ENCODE measurements around the gene PPP3R2. TPM values are rescaled to one million over a fixed set of nuclear protein-coding genes. Genes with fewer than 3 reads are reported as not detected.

Gene PPP3R2
- total RNA-seq, 1 experiment from 2014 or later: not detected

GRCh38 chr9:101635473-101635872 is 40.7 kb upstream of the PPP3R2 start:
- no peak overlapping the region for H3T11ph ChIP-seq (ENCODE audit: low read length)
- H3K23ac ChIP-seq (ENCODE audit: insufficient read length, low read depth, low read length): no peak overlapping the region
- Mint-ChIP-seq H3K4me3 (no peak overlapping the region), H3K9me3 (no peaks in the 10 kb centered on the region), H3K27ac (no peak overlapping the region), H3K36me3 (ENCODE audit: insufficient read depth in 1 of 3, low read depth in 3 of 3) (no peaks in the 10 kb centered on the region), H3K27me3 (ENCODE audit: low read depth) (no peaks in the 10 kb centered on the region), H3K4me1 (no peaks in the 10 kb centered on the region)
- no peak overlapping the region for H3K56ac ChIP-seq (ENCODE audit: insufficient read length, low read depth, low read length)
- H3K27me3 ChIP-seq (ENCODE audit: insufficient read depth, low read length): no peaks in the 10 kb centered on the region
- H4K8ac ChIP-seq (replicated peaks; ENCODE audit: insufficient read length, low read depth, low read length): no peak overlapping the region
- no peaks in the 10 kb centered on the region for H3K79me2 ChIP-seq (ENCODE audit: insufficient read depth, low read length)
- H3K9me3 ChIP-seq (ENCODE audit: control insufficient read depth, low read depth, low read length): no peaks in the 10 kb centered on the region
- H3K4me1 ChIP-seq (ENCODE audit: insufficient read depth, low read length): no peaks in the 10 kb centered on the region
- H2BK5ac ChIP-seq (ENCODE audit: insufficient read length, low read length): no peak overlapping the region
- peak; percentile 33 for TF ChIP-seq CTCF (conservative IDR thresholded peaks at IDR 0.05)
- WGBS (ENCODE audit: extremely low coverage, insufficient read length, low lambda C conversion rate): no CpG with 5 or more reads among the region's 1 CpG
- H3K14ac ChIP-seq (ENCODE audit: insufficient read depth, low read length): no peak overlapping the region
- H2BK20ac ChIP-seq (ENCODE audit: low read depth, low read length, poor library complexity, severe bottlenecking): no peak overlapping the region
- H2AK5ac ChIP-seq (ENCODE audit: insufficient read length, low read length): no peak overlapping the region
- no peak overlapping the region for H2BK15ac ChIP-seq (ENCODE audit: low read depth, low read length)
- H3K4me2 ChIP-seq (ENCODE audit: insufficient read depth, insufficient read length, low read length): no peak overlapping the region
- no peak for DNase-seq
- no peaks in the 10 kb centered on the region for H4K20me1 ChIP-seq (ENCODE audit: control insufficient read depth, insufficient read depth, insufficient read length)
- no peaks in the 10 kb centered on the region for H3K79me1 ChIP-seq (ENCODE audit: insufficient read depth, low read depth, low read length, poor library complexity, severe bottlenecking)
- no peaks in the 10 kb centered on the region for H3K23me2 ChIP-seq (ENCODE audit: insufficient read length, low read depth, low read length, poor library complexity, severe bottlenecking)
- no peak overlapping the region for H2BK12ac ChIP-seq (ENCODE audit: insufficient read length, low read depth, low read length)
- no peak overlapping the region for H4K5ac ChIP-seq (ENCODE audit: insufficient read length, low read depth, low read length)
- no peak overlapping the region for H3K9ac ChIP-seq (ENCODE audit: extremely low read depth, insufficient read length, low read length)
- H2BK120ac ChIP-seq (ENCODE audit: low read depth, low read length, poor library complexity, severe bottlenecking): no peak overlapping the region
- no peak overlapping the region for H4K91ac ChIP-seq (ENCODE audit: insufficient read length, low read depth, low read length)
- H3K18ac ChIP-seq (ENCODE audit: insufficient read length, low read depth, low read length): no peak overlapping the region
- no peak overlapping the region for H3K4ac ChIP-seq (ENCODE audit: low read depth, low read length)
- no peak overlapping the region for H3K27ac ChIP-seq (ENCODE audit: insufficient read length, low read depth, low read length)
- no peak overlapping the region for H2AFZ ChIP-seq (ENCODE audit: low read length)

Measured in H9 (cell line).